AG04450 (cell line): ENCODE measurements around the gene DCLK1. TPM values are rescaled to one million over a fixed set of nuclear protein-coding genes. Genes with fewer than 3 reads are reported as not detected.

Source experiments
- CTCF ChIA-PET: fragments of 300-600, 350-600 bp; formaldehyde crosslinking; extraction: SDS; loops from one replicate; lab custom pipeline; 2022; ENCODE audit warnings: antibody characterized with exemption, inconsistent platforms; lab: Charles Lee
- POLR2A ChIA-PET: fragments of 350-600 bp; formaldehyde crosslinking; extraction: SDS; loops from one replicate; lab custom pipeline; 2021; ENCODE audit warnings: antibody characterized with exemption, inconsistent platforms; lab: Yijun Ruan, JAX
- DNase-seq: peaks from one replicate; pipeline ENCODE4 v3.0.0-alpha.2; 2011; ENCODE audit warnings: low read depth, low spot score
- H3K27ac ChIP-seq: one replicate; pipeline ENCODE4 v1.5.1; 2012; ENCODE audit warnings: low read depth, low read length, control low read depth
- H3K27me3 ChIP-seq: one replicate; pipeline ENCODE4 v1.6.0; 2012; ENCODE audit warnings: low read length; ENCODE audit not compliant: control insufficient read depth, insufficient read depth
- H3K4me3 ChIP-seq: 2 replicates; pipeline ENCODE4 v1.5.1; 2011; ENCODE audit warnings: mild to moderate bottlenecking, low read depth, low read length, control low read depth
- H3K9me3 ChIP-seq: 2 replicates; pipeline ENCODE4 v1.5.1; 2012; ENCODE audit warnings: low read length; ENCODE audit not compliant: control insufficient read depth, insufficient read depth
- CTCF ChIP-seq: IDR thresholded peaks from 2 replicates; pipeline ENCODE4 v1.5.1; 2011; ENCODE audit warnings: low read depth, low read length, control low read depth, inconsistent platforms
- polyA plus RNA-seq: library from polyadenylated mRNA; depleted of rRNA; stranded (reverse); fragments of >200 nt; gene quantifications from 2 replicates; pipeline ENCODE4 v1.2.3, GENCODE V29; 2011

DCLK1 gene
- polyA plus RNA-seq, 1 experiment, result not detected

- ChIA-PET CTCF (no interaction called here), POLR2A (no interaction called here)
- H3K4me3 ChIP-seq, result no peak overlapping the region
- H3K27me3 ChIP-seq, result peaks cover under 1% of the 10 kb centered on the region
- no peaks in the 10 kb centered on the region; the same call in 1 of the 2 replicates for H3K9me3 ChIP-seq
- no peak for TF ChIP-seq CTCF
- DNase-seq, result no peak
- no peak overlapping the region for H3K27ac ChIP-seq
These were observed 365.2 kb downstream of the DCLK1 start for GRCh38 chr13:35765941-35766340.

- no peak for DNase-seq
- ChIA-PET POLR2A (no interaction called here), CTCF (interaction anchor here (0.6 kb wide), 1 partner anchor 19 kb away, joined by 3 read pairs; no protein-coding TSS in a partner anchor)
- no peak for TF ChIP-seq CTCF
- peaks cover 4% of the 10 kb centered on the region for H3K27me3 ChIP-seq
- H3K9me3 ChIP-seq, result no peaks in the 10 kb centered on the region; the same call in 1 of the 2 replicates
- no peak overlapping the region for H3K4me3 ChIP-seq
- H3K27ac ChIP-seq, result no peak overlapping the region
These were observed 365.8 kb downstream of the DCLK1 start for GRCh38 chr13:35765366-35765765.

- Histone ChIP-seq H3K27ac (peak overlapping the region; percentile 47), H3K9me3 (no peaks in the 10 kb centered on the region; the same call in 1 of the 2 replicates), H3K4me3 (no peak overlapping the region), H3K27me3 (peaks cover 4% of the 10 kb centered on the region)
- no peak for TF ChIP-seq CTCF
- CTCF ChIA-PET, result interaction anchor here (0.6 kb wide), 1 partner anchor 20 kb away, joined by 3 read pairs; no protein-coding TSS in a partner anchor
- no peak for DNase-seq
- POLR2A ChIA-PET, result no interaction called here
These were observed 366.7 kb downstream of the DCLK1 start for GRCh38 chr13:35764326-35765015.

GRCh38 chr13:35763782-35764123 is 367.4 kb downstream of the DCLK1 start:
- TF ChIP-seq CTCF, result no peak
- H3K9me3 ChIP-seq, result no peaks in the 10 kb centered on the region; the same call in 1 of the 2 replicates
- H3K27me3 ChIP-seq, result peaks cover 4% of the 10 kb centered on the region
- no peak overlapping the region for H3K4me3 ChIP-seq
- no peak overlapping the region for H3K27ac ChIP-seq
- DNase-seq, result no peak
- ChIA-PET POLR2A (no interaction called here), CTCF (no interaction called here)

GRCh38 chr13:35763060-35763781 is 368.0 kb downstream of the DCLK1 start:
- Histone ChIP-seq H3K9me3 (no peaks in the 10 kb centered on the region; the same call in 1 of the 2 replicates), H3K4me3 (no peak overlapping the region), H3K27ac (no peak overlapping the region), H3K27me3 (peaks cover 4% of the 10 kb centered on the region)
- TF ChIP-seq CTCF, result no peak
- POLR2A ChIA-PET, result no interaction called here
- DNase-seq, result no peak
- CTCF ChIA-PET, result no interaction called here
